ENCODE results near the gene ZZZ3.

The ZZZ3 gene

GRCh38 chr1:77682460-77683159 lies at the start of gene ZZZ3:
ZZZ3 (minus strand) TSS chr1:77682658; CDS start chr1:77633354, 49,304 bp downstream.
- H3K4me3 ChIP-seq (ENCODE audit: control insufficient read depth, low read depth, low read length): peak within 1 kb of the TSS; percentile 99
- peak; percentile 81 for DNase-seq (ENCODE audit: low read depth)
- TF ChIP-seq, protein P1, sequence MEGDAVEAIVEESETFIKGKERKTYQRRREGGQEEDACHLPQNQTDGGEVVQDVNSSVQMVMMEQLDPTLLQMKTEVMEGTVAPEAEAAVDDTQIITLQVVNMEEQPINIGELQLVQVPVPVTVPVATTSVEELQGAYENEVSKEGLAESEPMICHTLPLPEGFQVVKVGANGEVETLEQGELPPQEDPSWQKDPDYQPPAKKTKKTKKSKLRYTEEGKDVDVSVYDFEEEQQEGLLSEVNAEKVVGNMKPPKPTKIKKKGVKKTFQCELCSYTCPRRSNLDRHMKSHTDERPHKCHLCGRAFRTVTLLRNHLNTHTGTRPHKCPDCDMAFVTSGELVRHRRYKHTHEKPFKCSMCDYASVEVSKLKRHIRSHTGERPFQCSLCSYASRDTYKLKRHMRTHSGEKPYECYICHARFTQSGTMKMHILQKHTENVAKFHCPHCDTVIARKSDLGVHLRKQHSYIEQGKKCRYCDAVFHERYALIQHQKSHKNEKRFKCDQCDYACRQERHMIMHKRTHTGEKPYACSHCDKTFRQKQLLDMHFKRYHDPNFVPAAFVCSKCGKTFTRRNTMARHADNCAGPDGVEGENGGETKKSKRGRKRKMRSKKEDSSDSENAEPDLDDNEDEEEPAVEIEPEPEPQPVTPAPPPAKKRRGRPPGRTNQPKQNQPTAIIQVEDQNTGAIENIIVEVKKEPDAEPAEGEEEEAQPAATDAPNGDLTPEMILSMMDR (IDR thresholded peaks at IDR 0.05; ENCODE audit: control insufficient read depth, insufficient read depth, low read depth, low read length, missing control alignments): no peak

GRCh38 chr1:77732090-77732489 lies 49.6 kb upstream of the ZZZ3 start:
- TF ChIP-seq, protein P1 (IDR thresholded peaks at IDR 0.05; ENCODE audit: control insufficient read depth, insufficient read depth, low read depth, low read length, missing control alignments): no peak
- DNase-seq (ENCODE audit: low read depth): no peak
- no peak overlapping the region for H3K4me3 ChIP-seq (ENCODE audit: control insufficient read depth, low read depth, low read length)

GRCh38 chr1:77725706-77726105 lies 43.2 kb upstream of the ZZZ3 start:
- H3K4me3 ChIP-seq (ENCODE audit: control insufficient read depth, low read depth, low read length): no peak overlapping the region
- TF ChIP-seq, protein P1 (IDR thresholded peaks at IDR 0.05; ENCODE audit: control insufficient read depth, insufficient read depth, low read depth, low read length, missing control alignments): no peak
- no peak for DNase-seq (ENCODE audit: low read depth)

DNA sequence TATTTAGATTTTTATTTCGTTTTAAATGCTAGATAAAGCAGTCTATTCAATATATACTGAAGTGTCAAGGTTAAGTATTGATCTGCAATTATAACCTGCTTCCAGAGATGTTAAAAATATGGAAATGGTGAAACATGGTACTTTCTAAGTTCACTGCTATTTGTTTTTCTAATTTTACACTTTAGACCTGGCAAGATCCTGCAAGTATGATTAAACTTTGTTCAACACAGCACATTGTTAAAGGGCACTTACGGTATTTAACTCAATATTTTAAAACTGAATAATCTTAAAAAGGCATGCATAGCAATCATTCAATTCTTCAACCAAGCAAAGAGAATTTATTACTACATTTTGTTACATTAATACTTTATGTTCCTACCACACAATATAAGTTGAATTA lies 35.7 kb upstream of the ZZZ3 start:
- no peak for DNase-seq (ENCODE audit: low read depth)
- TF ChIP-seq, protein P1 (IDR thresholded peaks at IDR 0.05; ENCODE audit: control insufficient read depth, insufficient read depth, low read depth, low read length, missing control alignments): no peak

GRCh38 chr1:77716065-77716464 lies 33.6 kb upstream of the ZZZ3 start:
- DNase-seq (ENCODE audit: low read depth): no peak
- H3K4me3 ChIP-seq (ENCODE audit: control insufficient read depth, low read depth, low read length): no peak overlapping the region
- TF ChIP-seq, protein P1 (IDR thresholded peaks at IDR 0.05; ENCODE audit: control insufficient read depth, insufficient read depth, low read depth, low read length, missing control alignments): no peak

More for the DNA sequence above, 35.7 kb upstream of the ZZZ3 start:
- H3K4me3 ChIP-seq (ENCODE audit: control insufficient read depth, low read depth, low read length): no peak overlapping the region

- DNase-seq (ENCODE audit: low read depth): no peak
- TF ChIP-seq, protein P1 (IDR thresholded peaks at IDR 0.05; ENCODE audit: control insufficient read depth, insufficient read depth, low read depth, low read length, missing control alignments): no peak
These were observed 27.3 kb upstream of the ZZZ3 start for GRCh38 chr1:77709727-77710126.

More at GRCh38 chr1:77709727-77710126, 27.3 kb upstream of the ZZZ3 start:
- no peak overlapping the region for H3K4me3 ChIP-seq (ENCODE audit: control insufficient read depth, low read depth, low read length)
